Tracheal epithelial cell (primary cell): Measurements from ENCODE around the gene NIPAL1. TPM values are rescaled to one million over a fixed set of nuclear protein-coding genes. Genes with fewer than 3 reads are reported as not detected.

Experiments
- total RNA-seq: library from RNA; depleted of rRNA; stranded (reverse); fragments of >200 nt; gene quantifications from 2 replicates; pipeline ENCODE4 v1.2.1, GENCODE V29; 2014

The NIPAL1 gene
- total RNA-seq: 7.2 and 10.8 TPM in 2 replicates

DNA sequence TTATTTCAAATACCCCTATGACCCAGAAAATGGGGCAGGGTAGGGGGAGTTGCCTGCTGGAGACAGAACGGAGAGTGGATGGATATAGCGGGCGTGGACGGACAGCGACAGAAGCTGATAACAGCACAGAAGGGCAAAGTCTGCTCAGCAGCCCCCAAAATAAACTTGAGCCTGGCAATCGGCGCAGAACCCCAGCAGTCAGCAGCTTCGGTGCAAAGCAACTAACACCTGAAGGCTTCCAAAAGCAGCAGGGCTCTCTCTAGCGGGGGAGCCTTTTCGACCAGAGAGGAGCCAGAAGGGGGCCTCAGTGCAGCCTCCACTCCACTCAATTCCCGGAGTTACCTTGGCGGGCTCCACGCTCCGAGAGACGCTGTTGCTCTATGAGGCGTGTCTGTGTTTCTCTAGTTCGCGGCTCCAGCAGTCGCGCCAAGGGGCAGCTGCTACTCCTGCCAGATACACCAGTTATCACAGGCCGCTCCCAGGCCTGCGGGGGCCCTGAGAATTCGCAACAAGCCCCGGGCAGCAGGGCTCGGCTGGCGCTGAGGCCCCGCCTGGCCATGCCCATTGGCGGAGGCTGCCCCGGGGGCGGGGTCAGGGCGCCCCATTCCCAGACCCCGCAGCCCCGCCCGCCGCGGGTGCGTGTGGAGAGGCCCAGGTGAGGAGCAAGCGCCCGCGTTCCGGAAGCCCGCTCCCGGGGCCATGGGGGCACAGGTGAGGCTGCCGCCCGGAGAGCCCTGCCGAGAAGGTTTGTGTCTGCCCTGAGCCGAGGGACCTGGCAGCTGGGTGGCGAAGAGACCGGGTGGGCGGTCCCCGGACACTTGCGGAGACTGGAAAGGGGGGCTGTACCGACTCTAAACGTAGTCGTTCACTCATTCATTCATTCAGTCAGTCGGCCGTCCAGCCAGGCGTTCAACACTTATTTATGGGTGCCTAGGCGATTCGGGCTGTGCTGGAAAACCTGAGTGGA lies at the start of gene NIPAL1, which contains the start of gene CNGA1:
Gene NIPAL1 (plus strand): TSS at position 632 of the 967 bp plus-strand sequence. CDS start 68 bp downstream, at position 700.
Gene CNGA1 (minus strand): TSS at position 541 of the 967 bp plus-strand sequence. CDS start 63,992 bp downstream, outside the sequence.

Other genes starting within 250 kb of the NIPAL1 start
- gene CORIN, start 178.7 kb upstream of the NIPAL1 start, total RNA-seq: under 0.01 and 0.64 TPM in 2 replicates
- gene NFXL1, start 102.2 kb upstream of the NIPAL1 start, total RNA-seq: 7.2 and 11.5 TPM in 2 replicates
- gene CNGA1, start 91 bp upstream of the NIPAL1 start, total RNA-seq: 1.9 and 4.0 TPM in 2 replicates
- 0.21 and 0.48 TPM in 2 replicates for gene TXK, start 117.5 kb downstream of the NIPAL1 start, total RNA-seq